ENCODE results near the gene SASH3.

GRCh38 chrX:129731228-129731627 is 48.5 kb upstream of the SASH3 start:
- TF ChIP-seq EP300 (IDR thresholded peaks at IDR 0.05; ENCODE audit: borderline replicate concordance) (no peak), RAD21 (IDR thresholded peaks at IDR 0.05; ENCODE audit: low read depth) (no peak), USF1 (IDR thresholded peaks at IDR 0.05) (no peak), TEAD4 (IDR thresholded peaks at IDR 0.05) (no peak), YY1 (IDR thresholded peaks at IDR 0.05; ENCODE audit: low read depth) (no peak), CEBPB (IDR thresholded peaks at IDR 0.05) (no peak), MAX (IDR thresholded peaks at IDR 0.05) (no peak), NFIC (IDR thresholded peaks at IDR 0.05) (no peak), ZBTB7A (IDR thresholded peaks at IDR 0.05; ENCODE audit: low read depth) (no peak), EGR1 (IDR thresholded peaks at IDR 0.05) (no peak), REST (IDR thresholded peaks at IDR 0.05; ENCODE audit: low read depth) (no peak), CREB1 (IDR thresholded peaks at IDR 0.05; ENCODE audit: low read depth) (no peak), FOXM1 (IDR thresholded peaks at IDR 0.05; ENCODE audit: borderline replicate concordance, low read depth) (no peak)
